GM12801 (cell line): ENCODE data around the gene NEDD4L.

Experiments
- CTCF ChIP-seq: IDR thresholded peaks from one replicate; pipeline ENCODE4 v1.5.1; 2011; ENCODE audit warnings: control low read depth; ENCODE audit not compliant: insufficient read length; ENCODE audit errors: extremely low read depth

Gene NEDD4L

GRCh38 chr18:58069099-58069498 is 25.1 kb downstream of the NEDD4L start:
- no peak for TF ChIP-seq CTCF

- TF ChIP-seq CTCF = no peak
These were observed 25.8 kb downstream of the NEDD4L start for GRCh38 chr18:58069721-58070292.

- no peak for TF ChIP-seq CTCF
These were observed 32.0 kb downstream of the NEDD4L start for GRCh38 chr18:58076052-58076451.

DNA sequence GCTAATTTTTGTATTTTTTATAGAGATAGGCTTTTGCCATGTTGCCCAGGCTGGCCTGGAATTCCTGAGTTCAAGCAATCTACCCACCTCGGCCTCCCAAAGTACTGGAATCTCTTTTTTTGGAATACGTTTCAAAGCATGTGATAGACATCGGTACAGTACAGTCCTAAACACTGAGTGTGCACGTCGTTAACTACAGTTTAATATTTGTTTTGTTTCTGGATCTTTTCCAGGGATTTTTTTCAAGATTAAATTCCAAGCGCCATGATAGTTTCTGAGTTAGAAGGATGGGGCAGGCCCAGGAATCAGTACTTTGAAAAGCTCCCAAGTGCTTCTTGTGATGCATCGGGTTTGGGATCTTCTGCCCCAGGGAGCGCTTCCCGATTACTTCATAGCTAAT is 33.3 kb downstream of the NEDD4L start:
- TF ChIP-seq CTCF = no peak

GRCh38 chr18:58078889-58079573 is 35.0 kb downstream of the NEDD4L start:
- TF ChIP-seq CTCF = no peak

DNA sequence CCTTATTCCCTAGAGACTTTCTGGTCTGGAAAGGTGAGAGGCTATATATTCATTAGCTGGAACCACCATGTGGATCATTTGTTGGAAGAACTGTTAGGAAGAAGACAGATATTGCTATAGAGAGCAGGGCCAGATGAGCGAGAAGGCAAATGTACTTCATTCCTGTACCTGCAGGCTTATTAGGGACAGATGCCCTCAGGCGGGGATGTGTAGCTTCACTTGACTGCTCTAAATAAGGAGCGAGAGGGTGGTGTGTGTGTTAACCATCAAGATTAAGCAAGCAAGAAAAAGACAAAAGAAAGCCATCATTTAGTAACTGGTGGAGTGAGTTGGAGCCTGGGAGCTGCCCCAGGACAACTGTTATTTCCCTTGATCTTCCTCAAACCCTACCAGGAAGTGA is 36.4 kb downstream of the NEDD4L start:
- no peak for TF ChIP-seq CTCF

DNA sequence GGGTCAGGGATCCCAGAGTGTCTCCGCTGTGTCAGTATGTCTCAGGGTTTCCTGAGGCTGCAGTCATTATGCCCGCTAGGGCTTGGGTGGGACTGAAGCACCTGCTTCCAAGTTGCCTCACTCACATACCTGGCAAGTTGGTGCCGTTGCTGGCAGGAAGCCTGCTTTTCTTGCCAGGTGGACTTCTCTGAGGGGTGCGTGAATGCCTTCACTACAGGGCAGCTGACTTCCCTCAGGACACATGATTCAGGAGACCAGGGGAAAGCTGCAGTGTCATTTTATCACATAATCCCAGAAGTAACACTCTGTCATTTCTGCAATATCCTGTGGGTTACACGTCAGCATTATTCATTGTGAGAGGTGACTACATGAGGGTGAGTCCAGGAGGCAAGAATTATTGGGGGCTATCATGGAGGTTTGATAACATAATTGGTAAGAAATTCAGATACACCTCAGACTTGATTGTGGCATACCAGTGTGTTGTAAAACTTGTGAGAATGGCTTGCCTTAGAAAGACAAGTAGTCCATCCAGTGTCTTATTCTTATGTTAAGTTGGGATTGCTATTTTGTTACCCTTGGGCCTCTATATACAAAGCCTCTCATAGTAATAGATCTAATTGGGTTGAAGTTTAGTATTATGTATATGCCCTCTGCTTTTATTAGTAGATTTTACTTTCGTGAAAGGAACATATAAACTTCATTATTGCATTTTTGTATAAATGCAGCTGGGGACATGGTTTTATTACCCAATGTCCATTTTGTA is 44.1 kb downstream of the NEDD4L start:
- no peak for TF ChIP-seq CTCF
